Lung (tissue), 12 donors: ENCODE measurements around the gene SFT2D1. TPM values are rescaled to one million over a fixed set of nuclear protein-coding genes. Genes with fewer than 3 reads are reported as not detected.

Experiments
- ATAC-seq: fragments of 200-7000 bp; cut with Tn5 transposase; one replicate; pipeline ENCODE4 v1.9.1; 2020; ENCODE audit warnings: moderate number of reproducible peaks; ENCODE audit not compliant: insufficient read depth, low FRiP score
- DNase-seq, 3 donors: peaks; one replicate each; pipeline ENCODE4 v3.0.0-alpha.2; 2013 to 2017
- H3K27ac ChIP-seq, 2 donors: one replicate each; pipeline ENCODE4 v1.5.1; 2013; ENCODE audit warnings: mild to moderate bottlenecking in 2 of 2, moderate library complexity in 2 of 2, control low read depth in 1 of 2, inconsistent platforms in 1 of 2, low read depth in 1 of 2, low read length in 1 of 2
- H3K27me3 ChIP-seq, 3 donors: one replicate each; pipeline ENCODE4 v1.5.1; 2013; ENCODE audit warnings: low read length in 2 of 3; ENCODE audit not compliant: control insufficient read depth in 3 of 3, insufficient read depth in 3 of 3
- H3K36me3 ChIP-seq, 4 donors: one replicate each; pipeline ENCODE4 v1.5.1; 2013; ENCODE audit warnings: low read length in 4 of 4, mild to moderate bottlenecking in 1 of 4, moderate library complexity in 1 of 4; ENCODE audit not compliant: control insufficient read depth in 4 of 4, insufficient read depth in 4 of 4
- H3K4me1 ChIP-seq, 5 donors: one replicate each; pipeline ENCODE4 v1.5.1; 2013; ENCODE audit warnings: low read length in 5 of 5, mild to moderate bottlenecking in 2 of 5, moderate library complexity in 1 of 5; ENCODE audit not compliant: control insufficient read depth in 5 of 5, insufficient read depth in 5 of 5
- H3K4me3 ChIP-seq: one replicate; pipeline ENCODE4 v1.5.1; 2013; ENCODE audit warnings: mild to moderate bottlenecking, control low read depth, moderate library complexity
- H3K9ac ChIP-seq, 2 donors: one replicate each; pipeline ENCODE4 v1.5.1; 2013; ENCODE audit warnings: low read length in 2 of 2, control low read depth in 1 of 2; ENCODE audit not compliant: insufficient read depth in 1 of 2
- H3K9me3 ChIP-seq, 4 donors: one replicate each; pipeline ENCODE4 v1.5.1; 2013; ENCODE audit warnings: low read length in 3 of 4, mild to moderate bottlenecking in 1 of 4, moderate library complexity in 1 of 4; ENCODE audit not compliant: control insufficient read depth in 4 of 4, insufficient read depth in 3 of 4
- CTCF ChIP-seq: IDR thresholded peaks from 2 replicates; pipeline ENCODE4 v1.5.1; 2012; ENCODE audit warnings: mild to moderate bottlenecking; ENCODE audit errors: control extremely low read depth, extremely low read depth
- WGBS, 2 donors: extraction: QIAGEN DNeasy Blood & Tissue Kit; methylation state at CpG; one replicate each; pipeline ENCODE4 v1.1.7; 2013; 5-methylcytosine and 5-hydroxymethylcytosine counted together
- polyA plus RNA-seq, 2 donors: library from polyadenylated mRNA; stranded (reverse); fragments of 200-250 nt; gene quantifications; one replicate each; pipeline ENCODE4 v1.2.1, GENCODE V29; 2013
- total RNA-seq, 2 donors: library from RNA; depleted of rRNA in 1 of 2; stranded (reverse); fragments of >200 nt in 1 of 2; gene quantifications; one replicate each; pipeline ENCODE4 v1.2.1, GENCODE V29; 2014 to 2021
- donor health status: control.
- donor health status: control.
- donor health status: Bipolar disorder and iron deficiency.
- donor health status: healthy.
- donor health status: DM: yes; HTN: yes; CAD: no.

SFT2D1 gene
- total and polyA plus RNA-seq, 4 donors: 40.8 to 81.2 (median 58.8) TPM

GRCh38 chr6:166317261-166318212 is 24.8 kb downstream of the SFT2D1 start:
- H3K9ac ChIP-seq: no peak overlapping the region
- H3K4me3 ChIP-seq: no peak overlapping the region
- ATAC-seq (no peak), DNase-seq (no peak)
- no peaks in the 10 kb centered on the region for H3K4me1 ChIP-seq
- no peak overlapping the region for H3K27ac ChIP-seq
- H3K36me3 ChIP-seq: peaks cover 0 to 9% (median 1%) of the 10 kb centered on the region in 4 donors
- no peaks in the 10 kb centered on the region for H3K27me3 ChIP-seq
- WGBS, 2 donors: 88 to 90% methylated on average over 19 of the region's 19 CpGs
- TF ChIP-seq CTCF: no peak
- H3K9me3 ChIP-seq: no peaks in the 10 kb centered on the region

GRCh38 chr6:166315436-166315835 is 26.9 kb downstream of the SFT2D1 start:
- Histone ChIP-seq H3K4me3 (no peak overlapping the region), H3K9ac (no peak overlapping the region), H3K27ac (no peak overlapping the region), H3K27me3 (peaks cover 0 to 6% (median 4%) of the 10 kb centered on the region in 3 donors), H3K9me3 (no peaks in the 10 kb centered on the region), H3K36me3 (peaks cover 0 to 5% (median 0%) of the 10 kb centered on the region in 4 donors), H3K4me1 (no peaks in the 10 kb centered on the region)
- ATAC-seq (no peak), DNase-seq (no peak)
- TF ChIP-seq CTCF: no peak
- 85 to 94% methylated on average over 11 of the region's 11 CpGs for WGBS, 2 donors

GRCh38 chr6:166314454-166314853 is 27.9 kb downstream of the SFT2D1 start:
- WGBS, 2 donors: 81 to 91% methylated on average over 9 of the region's 9 CpGs
- no peak for DNase-seq

More at GRCh38 chr6:166314454-166314853, 27.9 kb downstream of the SFT2D1 start:
- no peak for TF ChIP-seq CTCF
- Histone ChIP-seq H3K27ac (no peak overlapping the region), H3K36me3 (peaks cover 0 to 5% (median 0%) of the 10 kb centered on the region in 4 donors), H3K4me1 (no peaks in the 10 kb centered on the region), H3K9ac (no peak overlapping the region), H3K27me3 (peaks cover 0 to 15% (median 11%) of the 10 kb centered on the region in 3 donors), H3K9me3 (no peaks in the 10 kb centered on the region), H3K4me3 (no peak overlapping the region)
- no peak for ATAC-seq
